ENCODE measurements around the gene MSI2. TPM values are rescaled to one million over a fixed set of nuclear protein-coding genes. Genes with fewer than 3 reads are reported as not detected.
A peak's percentile ranks its signal among the peaks of the same experiment; 100 is the strongest.

MSI2 gene
- total RNA-seq, 1 donor = 12.6 TPM

- TF ChIP-seq CTCF (IDR thresholded peaks at IDR 0.05; ENCODE audit: insufficient read depth, low read length) = no peak
- DNase-seq (ENCODE audit: low read depth) = no peak
These were observed 294.5 kb downstream of the MSI2 start for GRCh38 chr17:57550668-57551315.

DNA sequence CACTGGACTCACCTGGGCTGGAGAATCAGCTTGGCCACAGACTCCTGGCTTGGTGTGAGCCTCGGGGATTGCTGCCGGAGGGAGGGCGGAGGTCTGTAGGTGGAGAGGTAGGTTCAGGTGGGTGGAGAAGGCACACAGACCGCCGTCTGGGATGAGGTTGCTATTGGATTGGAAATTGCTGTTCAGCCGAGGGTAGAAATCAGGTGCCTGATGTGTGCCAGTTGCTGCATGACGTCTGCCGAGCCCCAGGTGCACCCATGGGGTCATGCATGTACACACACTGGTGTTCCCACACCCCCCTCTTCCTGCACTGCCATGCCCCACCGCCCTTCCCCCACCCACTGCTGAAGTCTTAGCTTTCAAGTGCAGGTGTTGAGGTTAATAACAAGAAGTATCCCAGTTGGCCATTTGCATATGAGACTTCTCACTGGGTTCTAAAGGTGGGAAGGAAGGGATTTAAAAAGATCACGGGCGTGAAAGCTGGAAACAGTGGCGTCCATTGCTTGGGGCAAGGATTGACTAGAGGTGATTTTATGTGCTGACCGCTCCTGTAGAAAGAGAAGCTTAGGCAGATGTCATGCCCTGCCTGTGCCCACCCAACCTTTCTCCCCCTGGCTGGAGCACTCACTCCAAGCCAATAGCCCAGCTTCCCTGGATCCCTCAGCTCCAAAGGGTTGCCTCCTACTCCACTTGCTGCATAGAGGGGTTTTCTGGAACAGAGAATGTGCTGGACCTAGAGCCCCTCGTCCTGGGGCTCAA lies 295.2 kb downstream of the MSI2 start:
- no peak for DNase-seq (ENCODE audit: low read depth)
- no peak overlapping the region for H3K4me3 ChIP-seq (ENCODE audit: low read depth, low read length)
- no peak for TF ChIP-seq CTCF (IDR thresholded peaks at IDR 0.05; ENCODE audit: insufficient read depth, low read length)

More at GRCh38 chr17:57550668-57551315, 294.5 kb downstream of the MSI2 start:
- H3K4me3 ChIP-seq (ENCODE audit: low read depth, low read length) = no peak overlapping the region

- TF ChIP-seq CTCF (IDR thresholded peaks at IDR 0.05; ENCODE audit: insufficient read depth, low read length) = peak; percentile 38
- H3K4me3 ChIP-seq (ENCODE audit: low read depth, low read length) = no peak overlapping the region
- DNase-seq (ENCODE audit: low read depth) = no peak
These were observed 295.8 kb downstream of the MSI2 start for GRCh38 chr17:57552114-57552624.

GRCh38 chr17:57553526-57553925 lies 297.2 kb downstream of the MSI2 start:
- peak; percentile 31 for DNase-seq (ENCODE audit: low read depth)
- no peak overlapping the region for H3K4me3 ChIP-seq (ENCODE audit: low read depth, low read length)
- TF ChIP-seq CTCF (IDR thresholded peaks at IDR 0.05; ENCODE audit: insufficient read depth, low read length) = no peak

GRCh38 chr17:57553991-57554825 lies 297.9 kb downstream of the MSI2 start:
- H3K4me3 ChIP-seq (ENCODE audit: low read depth, low read length) = no peak overlapping the region
- no peak for DNase-seq (ENCODE audit: low read depth)
- TF ChIP-seq CTCF (IDR thresholded peaks at IDR 0.05; ENCODE audit: insufficient read depth, low read length) = no peak

DNA sequence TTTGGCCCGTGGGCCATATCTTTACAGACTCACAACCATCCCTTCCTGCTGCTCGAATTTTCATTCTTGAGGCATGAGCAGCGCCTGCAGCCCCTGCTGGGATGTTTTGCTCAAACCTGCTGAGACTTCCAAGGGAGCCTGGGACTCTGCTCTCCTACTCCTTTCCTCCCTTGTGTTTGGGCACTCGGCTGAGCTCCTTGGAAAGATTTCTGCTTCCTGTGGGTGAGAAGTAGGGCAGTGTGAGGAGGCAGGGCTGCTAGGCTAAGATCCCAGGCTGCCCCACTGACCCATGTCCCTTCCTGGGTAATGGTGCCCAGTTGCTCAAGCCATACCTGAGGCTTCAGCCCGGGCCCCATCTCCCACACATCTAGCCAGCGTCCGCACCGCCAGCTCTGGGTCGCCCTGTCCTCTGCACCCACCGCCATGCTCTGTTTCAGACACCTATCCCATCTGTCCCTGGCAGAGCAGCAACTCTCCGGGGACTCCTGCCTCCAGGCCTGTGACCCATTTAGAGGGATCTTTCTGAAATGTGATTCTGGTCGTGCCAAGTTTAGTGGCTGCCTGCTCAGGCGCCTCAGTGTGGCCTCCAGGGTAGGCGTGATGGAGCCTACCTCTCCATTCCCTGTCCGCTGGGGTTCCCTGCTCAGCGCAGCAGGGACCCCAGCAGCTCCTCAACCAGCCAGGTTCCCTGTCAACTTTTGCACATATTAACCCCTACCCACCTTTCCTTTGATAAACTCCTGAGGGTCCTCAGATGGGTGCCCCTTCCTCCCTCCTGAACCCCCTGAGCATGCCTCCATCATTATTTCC lies 298.7 kb downstream of the MSI2 start:
- no peak for TF ChIP-seq CTCF (IDR thresholded peaks at IDR 0.05; ENCODE audit: insufficient read depth, low read length)
- DNase-seq (ENCODE audit: low read depth) = no peak
- H3K4me3 ChIP-seq (ENCODE audit: low read depth, low read length) = no peak overlapping the region

Data from fibroblast of the aortic adventitia (primary cell).